Panc1 (cell line): ENCODE results near the gene KIF26B.

Experiments used
- POLR2AphosphoS5 ChIP-seq: IDR thresholded peaks from 2 replicates; pipeline ENCODE4 v1.6.1; 2012; ENCODE audit warnings: mild to moderate bottlenecking, low read depth, low read length, moderate library complexity
- TCF7L2 ChIP-seq: IDR thresholded peaks from 2 replicates; pipeline ENCODE4 v1.6.1; 2011; ENCODE audit warnings: mild to moderate bottlenecking, low read depth, low read length, inconsistent platforms
- TF ChIP-seq, protein P1 (sequence below): fragments of 450-650 bp; IDR thresholded peaks from 2 replicates; pipeline ENCODE4 v1.5.1; 2017; ENCODE audit warnings: mild to moderate bottlenecking
- TF ChIP-seq, protein P2 (sequence below), 2 experiments: IDR thresholded peaks; 2 replicates each; pipeline ENCODE4 v1.6.1; 2011 to 2012; ENCODE audit warnings: low read depth in 2 of 2, control low read depth in 1 of 2, low read length in 1 of 2, mild to moderate bottlenecking in 1 of 2, moderate library complexity in 1 of 2; ENCODE audit not compliant: insufficient read depth in 1 of 2

DNA sequence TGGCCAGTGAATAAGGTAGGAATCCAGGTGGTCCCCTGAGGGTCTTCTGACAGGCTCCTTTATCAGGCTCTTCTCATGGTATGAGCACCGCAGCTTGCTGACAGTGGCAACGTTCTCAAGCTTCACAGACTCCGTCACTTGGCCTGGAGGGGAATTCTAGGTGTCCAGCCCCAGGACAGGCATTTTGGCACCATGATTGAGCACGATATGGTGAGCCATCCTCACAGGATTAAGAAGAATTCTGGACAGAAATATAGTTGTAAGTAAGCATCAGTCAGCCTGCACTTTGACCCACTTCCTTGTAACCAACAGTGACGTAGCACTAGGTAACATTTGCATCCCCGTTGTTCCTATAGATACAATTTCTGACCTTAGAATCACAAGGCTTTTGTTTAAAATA is 30.5 kb upstream of the KIF26B start:
- TF ChIP-seq, protein P1, sequence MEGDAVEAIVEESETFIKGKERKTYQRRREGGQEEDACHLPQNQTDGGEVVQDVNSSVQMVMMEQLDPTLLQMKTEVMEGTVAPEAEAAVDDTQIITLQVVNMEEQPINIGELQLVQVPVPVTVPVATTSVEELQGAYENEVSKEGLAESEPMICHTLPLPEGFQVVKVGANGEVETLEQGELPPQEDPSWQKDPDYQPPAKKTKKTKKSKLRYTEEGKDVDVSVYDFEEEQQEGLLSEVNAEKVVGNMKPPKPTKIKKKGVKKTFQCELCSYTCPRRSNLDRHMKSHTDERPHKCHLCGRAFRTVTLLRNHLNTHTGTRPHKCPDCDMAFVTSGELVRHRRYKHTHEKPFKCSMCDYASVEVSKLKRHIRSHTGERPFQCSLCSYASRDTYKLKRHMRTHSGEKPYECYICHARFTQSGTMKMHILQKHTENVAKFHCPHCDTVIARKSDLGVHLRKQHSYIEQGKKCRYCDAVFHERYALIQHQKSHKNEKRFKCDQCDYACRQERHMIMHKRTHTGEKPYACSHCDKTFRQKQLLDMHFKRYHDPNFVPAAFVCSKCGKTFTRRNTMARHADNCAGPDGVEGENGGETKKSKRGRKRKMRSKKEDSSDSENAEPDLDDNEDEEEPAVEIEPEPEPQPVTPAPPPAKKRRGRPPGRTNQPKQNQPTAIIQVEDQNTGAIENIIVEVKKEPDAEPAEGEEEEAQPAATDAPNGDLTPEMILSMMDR = no peak
- TF ChIP-seq TCF7L2 (no peak), POLR2AphosphoS5 (no peak)
- TF ChIP-seq, protein P2, sequence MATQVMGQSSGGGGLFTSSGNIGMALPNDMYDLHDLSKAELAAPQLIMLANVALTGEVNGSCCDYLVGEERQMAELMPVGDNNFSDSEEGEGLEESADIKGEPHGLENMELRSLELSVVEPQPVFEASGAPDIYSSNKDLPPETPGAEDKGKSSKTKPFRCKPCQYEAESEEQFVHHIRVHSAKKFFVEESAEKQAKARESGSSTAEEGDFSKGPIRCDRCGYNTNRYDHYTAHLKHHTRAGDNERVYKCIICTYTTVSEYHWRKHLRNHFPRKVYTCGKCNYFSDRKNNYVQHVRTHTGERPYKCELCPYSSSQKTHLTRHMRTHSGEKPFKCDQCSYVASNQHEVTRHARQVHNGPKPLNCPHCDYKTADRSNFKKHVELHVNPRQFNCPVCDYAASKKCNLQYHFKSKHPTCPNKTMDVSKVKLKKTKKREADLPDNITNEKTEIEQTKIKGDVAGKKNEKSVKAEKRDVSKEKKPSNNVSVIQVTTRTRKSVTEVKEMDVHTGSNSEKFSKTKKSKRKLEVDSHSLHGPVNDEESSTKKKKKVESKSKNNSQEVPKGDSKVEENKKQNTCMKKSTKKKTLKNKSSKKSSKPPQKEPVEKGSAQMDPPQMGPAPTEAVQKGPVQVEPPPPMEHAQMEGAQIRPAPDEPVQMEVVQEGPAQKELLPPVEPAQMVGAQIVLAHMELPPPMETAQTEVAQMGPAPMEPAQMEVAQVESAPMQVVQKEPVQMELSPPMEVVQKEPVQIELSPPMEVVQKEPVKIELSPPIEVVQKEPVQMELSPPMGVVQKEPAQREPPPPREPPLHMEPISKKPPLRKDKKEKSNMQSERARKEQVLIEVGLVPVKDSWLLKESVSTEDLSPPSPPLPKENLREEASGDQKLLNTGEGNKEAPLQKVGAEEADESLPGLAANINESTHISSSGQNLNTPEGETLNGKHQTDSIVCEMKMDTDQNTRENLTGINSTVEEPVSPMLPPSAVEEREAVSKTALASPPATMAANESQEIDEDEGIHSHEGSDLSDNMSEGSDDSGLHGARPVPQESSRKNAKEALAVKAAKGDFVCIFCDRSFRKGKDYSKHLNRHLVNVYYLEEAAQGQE (IDR thresholded peaks at IDR 0.05; ENCODE audit: insufficient read depth in 1 of 2, low read depth in 2 of 2, low read length in 1 of 2) = no peak
